ENCODE measurements around the gene CCNG1.

- TF ChIP-seq MTA2 (IDR thresholded peaks at IDR 0.05; ENCODE audit: low read depth), result no peak
- no peak for TF ChIP-seq POLR2AphosphoS5 (IDR thresholded peaks at IDR 0.05; ENCODE audit: control insufficient read depth, insufficient read depth, low read depth, low read length)
- no peak for TF ChIP-seq ID3 (CRISPR knock-in tag; IDR thresholded peaks at IDR 0.05)
- TF ChIP-seq ID3 (tag; IDR thresholded peaks at IDR 0.05), result no peak
- TF ChIP-seq CTCF (IDR thresholded peaks at IDR 0.05 in 2 of 3, conservative IDR thresholded peaks at IDR 0.05 in 1 of 3; ENCODE audit: insufficient read depth in 2 of 3, low read depth in 1 of 3, low read length in 3 of 3), result no peak
- TF ChIP-seq CAMTA2 (CRISPR knock-in tag; conservative IDR thresholded peaks at IDR 0.05), result no peak
- no peak for TF ChIP-seq ZNF655 (CRISPR knock-in tag; IDR thresholded peaks at IDR 0.05)
- TF ChIP-seq ZNF277 (CRISPR knock-in tag; IDR thresholded peaks at IDR 0.05; ENCODE audit: borderline replicate concordance), result no peak
- TF ChIP-seq ZNF232 (CRISPR knock-in tag; IDR thresholded peaks at IDR 0.05), result no peak
- TF ChIP-seq TARDBP (IDR thresholded peaks at IDR 0.05), result no peak
- no peak for TF ChIP-seq ZNF449 (CRISPR knock-in tag; IDR thresholded peaks at IDR 0.05)
- TF ChIP-seq ZFX (CRISPR knock-in tag; IDR thresholded peaks at IDR 0.05), result no peak
- TF ChIP-seq JUNB (CRISPR knock-in tag; conservative IDR thresholded peaks at IDR 0.05), result no peak
- no peak for TF ChIP-seq NFRKB (IDR thresholded peaks at IDR 0.05; ENCODE audit: low read depth)
These were observed 19.4 kb downstream of the CCNG1 start for GRCh38 chr5:163456840-163457239.
